GM12878 (cell line): ENCODE measurements around the gene GNG5. TPM values are rescaled to one million over a fixed set of nuclear protein-coding genes. Genes with fewer than 3 reads are reported as not detected.
A peak's percentile ranks its signal among the peaks of the same experiment; 100 is the strongest.

Experiments
- ATAC-seq: fragments of 200-7000 bp; cut with Tn5 transposase; 3 replicates; pipeline ENCODE4 v1.9.1; 2020; ENCODE audit warnings: mild to moderate bottlenecking, moderate library complexity
- BruUV-seq: library from RNA; stranded (reverse); fragments of 400-500 nt; replicated peaks from 2 replicates; lab custom pipeline; 2021; lab: Mats Ljungman, UMichigan
- CTCF ChIA-PET: fragments of 300-600 bp; sonication (Branson Sonifier 250); formaldehyde crosslinking; extraction: SDS; loops from one replicate; lab custom pipeline; 2021; ENCODE audit warnings: inconsistent platforms; lab: Yijun Ruan, JAX
- POLR2A ChIA-PET: fragments of 350-600 bp; formaldehyde crosslinking; extraction: SDS; loops from one replicate; lab custom pipeline; 2021; ENCODE audit warnings: inconsistent platforms; lab: Charles Lee
- RAD21 ChIA-PET: fragments of 300-600 bp; sonication (Branson Sonifier 250); formaldehyde crosslinking; loops from one replicate; lab custom pipeline; 2023; ENCODE audit warnings: antibody characterized with exemption; ENCODE audit not compliant: unreplicated experiment; lab: Charles Lee
- SMC1A ChIA-PET: fragments of 300-600 bp; sonication (Branson Sonifier 250); formaldehyde crosslinking; loops from one replicate; lab custom pipeline; 2023; ENCODE audit not compliant: unreplicated experiment, uncharacterized antibody; lab: Charles Lee
- DNase-seq: peaks from one replicate; pipeline ENCODE4 v3.0.0-alpha.2; 2011; ENCODE audit warnings: low read depth, low spot score
- FAIRE-seq: peaks from 3 replicates; lab custom pipeline; 2011; peaks lifted over from hg19 to GRCh38; lab: Jason Lieb, UNC
- H2AFZ ChIP-seq: 2 replicates; pipeline ENCODE4 v1.6.0; 2011; ENCODE audit warnings: low read depth, low read length, control low read depth; ENCODE audit not compliant: control insufficient read depth
- H3K27ac ChIP-seq: 2 replicates; pipeline ENCODE4 v1.5.1; 2011; ENCODE audit warnings: control low read depth; ENCODE audit not compliant: control insufficient read depth, insufficient read depth
- H3K27me3 ChIP-seq, 2 experiments: replicated peaks in 1 of 2; 2 replicates each; pipeline versions ENCODE4 v1.6.0 to v1.6.1; 2011; ENCODE audit warnings: low read length in 1 of 2; ENCODE audit not compliant: control insufficient read depth in 2 of 2, insufficient read depth in 2 of 2
- H3K36me3 ChIP-seq, 2 experiments: 2 replicates each; pipeline ENCODE4 v1.5.1; 2011; ENCODE audit warnings: low read length in 1 of 2; ENCODE audit not compliant: control insufficient read depth in 2 of 2, insufficient read depth in 2 of 2
- H3K4me1 ChIP-seq: 2 replicates; pipeline ENCODE4 v1.6.1; 2011; ENCODE audit warnings: mild to moderate bottlenecking, low read length, moderate library complexity, mixed read lengths; ENCODE audit not compliant: control insufficient read depth, insufficient read depth
- H3K4me2 ChIP-seq: 2 replicates; pipeline ENCODE4 v1.6.0; 2011; ENCODE audit warnings: control low read depth; ENCODE audit not compliant: control insufficient read depth, insufficient read depth
- H3K4me3 ChIP-seq: fragments of 200-600 bp; sonication (generic); 2 replicates; pipeline ENCODE4 v1.5.1; 2016
- H3K79me2 ChIP-seq: 2 replicates; pipeline ENCODE4 v1.6.0; 2011; ENCODE audit warnings: low read length; ENCODE audit not compliant: control insufficient read depth, insufficient read depth
- H3K9ac ChIP-seq: 2 replicates; pipeline ENCODE4 v1.8.0; 2011; ENCODE audit warnings: low read length, control low read depth, mixed read lengths; ENCODE audit not compliant: control insufficient read depth, insufficient read depth
- H3K9me3 ChIP-seq: replicated peaks from 3 replicates; pipeline ENCODE4 v1.5.1; 2011; ENCODE audit warnings: mild to moderate bottlenecking, low read length; ENCODE audit not compliant: control insufficient read depth, insufficient read depth
- H4K20me1 ChIP-seq: 2 replicates; pipeline ENCODE4 v1.6.0; 2011; ENCODE audit not compliant: control insufficient read depth, insufficient read depth
- CBX5 ChIP-seq: sonication (generic); IDR thresholded peaks from 2 replicates; pipeline ENCODE4 v1.6.1; 2016; ENCODE audit warnings: low read depth, moderate library complexity, mild to moderate bottlenecking, inconsistent platforms
- MYB ChIP-seq: fragments of 150-350 bp; IDR thresholded peaks from 2 replicates; pipeline ENCODE4 v1.6.1; 2014; ENCODE audit warnings: mild to moderate bottlenecking, low read depth, low read length, borderline replicate concordance
- NR2C2 ChIP-seq: IDR thresholded peaks from 2 replicates; pipeline ENCODE4 v1.6.1; 2011; ENCODE audit warnings: borderline replicate concordance, low read depth; ENCODE audit not compliant: control insufficient read depth, insufficient read length
- RFX5 ChIP-seq: IDR thresholded peaks from 2 replicates; pipeline ENCODE4 v1.6.1; 2011; ENCODE audit warnings: low read depth, low read length, improper control_type of control experiment
- RUNX3 ChIP-seq: IDR thresholded peaks from 2 replicates; pipeline ENCODE4 v1.6.1; 2012; ENCODE audit warnings: low read length, inconsistent platforms
- SMAD5 ChIP-seq: IDR thresholded peaks from 2 replicates; pipeline ENCODE4 v1.6.1; 2016; ENCODE audit warnings: antibody characterized with exemption, low read depth
- TCF3 ChIP-seq: IDR thresholded peaks from 2 replicates; pipeline ENCODE4 v1.6.1; 2012; ENCODE audit warnings: low read depth, mild to moderate bottlenecking, low read length, borderline replicate concordance; ENCODE audit not compliant: insufficient read depth
- WGBS: methylation state at CpG from one replicate; pipeline ENCODE4 v1.1.6; 2016; ENCODE audit warnings: low lambda C conversion rate; ENCODE audit not compliant: insufficient replicate concordance, insufficient coverage; ENCODE audit errors: missing lambda C conversion rate; 5-methylcytosine and 5-hydroxymethylcytosine counted together
- in situ Hi-C: fragments of 300-500 bp; cut with MboI; formaldehyde crosslinking; loops from 9 replicates; pipeline ENCODE4 v1.14.3; 2018; ENCODE audit warnings: mixed read lengths
- intact Hi-C: fragments of 100-400 bp; cut with micrococcal nuclease; formaldehyde crosslinking; loops from one replicate; pipeline ENCODE4 v1.14.2; 2022; ENCODE audit not compliant: unreplicated experiment
- polyA plus RNA-seq, 11 experiments: library from polyadenylated mRNA; depleted of rRNA in 4 of 11; unstranded in 6 of 11; stranded (reverse) in 5 of 11; fragments of >200 nt; fragmentation: Nextera tagmentation in 4 of 11; fragmentation: Illumina TruSeq in 1 of 11; extraction: Ambion mirVana in 4 of 11; extraction: Trizol in 1 of 11; gene quantifications; 1 replicate in 1 of 11; 2 replicates in 10 of 11; pipeline versions ENCODE4 v1.2.1 to v1.2.3, GENCODE V29; 2011 to 2016; ENCODE audit warnings: inconsistent platforms in 2 of 11, missing spikeins in 2 of 11, low read depth in 1 of 11
- total RNA-seq, 4 experiments: library from RNA; depleted of rRNA in 3 of 4; stranded (reverse); fragments of >200 nt in 3 of 4; fragmentation: Illumina TruSeq in 1 of 4; extraction: Trizol in 1 of 4; gene quantifications; 2 replicates each; pipeline versions ENCODE4 v1.2.1 to v1.2.3, GENCODE V29; 2013 to 2021
- TF ChIP-seq, protein P1 (sequence below): IDR thresholded peaks from 2 replicates; pipeline ENCODE4 v1.6.1; 2012; ENCODE audit warnings: mild to moderate bottlenecking, low read depth, low read length
- TF ChIP-seq, protein P2 (sequence below): fragments of 450-650 bp; IDR thresholded peaks from 2 replicates; pipeline ENCODE4 v1.6.1; 2017; ENCODE audit warnings: low read depth, mild to moderate bottlenecking, moderate library complexity

GNG5 gene
- total and polyA plus RNA-seq, 10 of the 15 experiments (the other 5 are each of a cell fraction or from before 2014, with no cell fraction given): 69.8 to 613 (median 203) TPM

GRCh38 chr1:84538599-84538998 lies 32.2 kb upstream of the GNG5 start:
- TF ChIP-seq, protein P1, sequence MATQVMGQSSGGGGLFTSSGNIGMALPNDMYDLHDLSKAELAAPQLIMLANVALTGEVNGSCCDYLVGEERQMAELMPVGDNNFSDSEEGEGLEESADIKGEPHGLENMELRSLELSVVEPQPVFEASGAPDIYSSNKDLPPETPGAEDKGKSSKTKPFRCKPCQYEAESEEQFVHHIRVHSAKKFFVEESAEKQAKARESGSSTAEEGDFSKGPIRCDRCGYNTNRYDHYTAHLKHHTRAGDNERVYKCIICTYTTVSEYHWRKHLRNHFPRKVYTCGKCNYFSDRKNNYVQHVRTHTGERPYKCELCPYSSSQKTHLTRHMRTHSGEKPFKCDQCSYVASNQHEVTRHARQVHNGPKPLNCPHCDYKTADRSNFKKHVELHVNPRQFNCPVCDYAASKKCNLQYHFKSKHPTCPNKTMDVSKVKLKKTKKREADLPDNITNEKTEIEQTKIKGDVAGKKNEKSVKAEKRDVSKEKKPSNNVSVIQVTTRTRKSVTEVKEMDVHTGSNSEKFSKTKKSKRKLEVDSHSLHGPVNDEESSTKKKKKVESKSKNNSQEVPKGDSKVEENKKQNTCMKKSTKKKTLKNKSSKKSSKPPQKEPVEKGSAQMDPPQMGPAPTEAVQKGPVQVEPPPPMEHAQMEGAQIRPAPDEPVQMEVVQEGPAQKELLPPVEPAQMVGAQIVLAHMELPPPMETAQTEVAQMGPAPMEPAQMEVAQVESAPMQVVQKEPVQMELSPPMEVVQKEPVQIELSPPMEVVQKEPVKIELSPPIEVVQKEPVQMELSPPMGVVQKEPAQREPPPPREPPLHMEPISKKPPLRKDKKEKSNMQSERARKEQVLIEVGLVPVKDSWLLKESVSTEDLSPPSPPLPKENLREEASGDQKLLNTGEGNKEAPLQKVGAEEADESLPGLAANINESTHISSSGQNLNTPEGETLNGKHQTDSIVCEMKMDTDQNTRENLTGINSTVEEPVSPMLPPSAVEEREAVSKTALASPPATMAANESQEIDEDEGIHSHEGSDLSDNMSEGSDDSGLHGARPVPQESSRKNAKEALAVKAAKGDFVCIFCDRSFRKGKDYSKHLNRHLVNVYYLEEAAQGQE: no peak
- 0 out of 2 replicates have a peak, but pooled peaks have one; percentile 8 for TF ChIP-seq RUNX3
- H2AFZ ChIP-seq: no peak overlapping the region
- no TSS peak for BruUV-seq
- CTCF ChIA-PET: interaction anchor here (1.4 kb wide), 1 partner anchor 96 kb away, joined by 7 read pairs; no protein-coding TSS in a partner anchor
- SMC1A ChIA-PET: interaction anchor here (0.8 kb wide), 1 partner anchor 91 kb away, joined by 3 read pairs; no protein-coding TSS in a partner anchor
- no peaks in the 10 kb centered on the region for H3K27me3 ChIP-seq
- RAD21 ChIA-PET: interaction anchor here (1.1 kb wide), 1 partner anchor 34 kb away, joined by 3 read pairs; no protein-coding TSS in a partner anchor
- no peaks in the 10 kb centered on the region for H3K9me3 ChIP-seq
- ATAC-seq (peak; percentile 91), FAIRE-seq (no peak), DNase-seq (no peak)
- H3K4me2 ChIP-seq: no peak overlapping the region
- H3K79me2 ChIP-seq: no peaks in the 10 kb centered on the region
- H3K9ac ChIP-seq: no peak overlapping the region
- no peak overlapping the region for H3K27ac ChIP-seq
- in situ Hi-C loops (no loop called here), intact Hi-C loops (no loop called here)
- POLR2A ChIA-PET: interaction anchor here (0.6 to 1.2 kb wide), 2 partner anchors 34 to 520 kb away, joined by 3 read pairs; no protein-coding TSS in a partner anchor
- no peaks in the 10 kb centered on the region for H3K4me1 ChIP-seq
- H3K4me3 ChIP-seq: no peak overlapping the region
- H3K36me3 ChIP-seq: peaks cover 0 to 5% of the 10 kb centered on the region in 2 experiments; a peak in 2 of 4 replicates
- no peaks in the 10 kb centered on the region for H4K20me1 ChIP-seq

GRCh38 chr1:84525779-84526178 lies 19.4 kb upstream of the GNG5 start:
- in situ Hi-C loops (no loop called here), intact Hi-C loops (no loop called here)
- ChIA-PET CTCF (no interaction called here), RAD21 (no interaction called here), POLR2A (interaction anchor here (1.2 kb wide), 1 partner anchor 47 kb away, joined by 3 read pairs; the partner anchor contains the start of gene RPF1), SMC1A (interaction anchor here (1.1 to 1.2 kb wide), 2 partner anchors 40 to 77 kb away, joined by 3 read pairs; no protein-coding TSS in a partner anchor)
- FAIRE-seq: peak; percentile 49
- WGBS: 100% methylated on average over 1 of the region's 1 CpG
- Histone ChIP-seq H3K4me3 (no peak overlapping the region), H3K79me2 (no peaks in the 10 kb centered on the region), H3K27me3 (no peaks in the 10 kb centered on the region), H4K20me1 (no peaks in the 10 kb centered on the region), H3K27ac (no peak overlapping the region), H3K36me3 (no peaks in the 10 kb centered on the region), H3K4me2 (no peak overlapping the region), H3K9me3 (peaks cover 3% of the 10 kb centered on the region; the same call in 1 of the 3 replicates), H2AFZ (no peak overlapping the region), H3K9ac (no peak overlapping the region), H3K4me1 (no peaks in the 10 kb centered on the region)
- DNase-seq: no peak
- TF ChIP-seq SMAD5 (no peak), NR2C2 (no peak), RFX5 (no peak), MYB (no peak), TCF3 (no peak), CBX5 (0 out of 2 replicates have a peak, but pooled peaks have one; percentile 29)
- TF ChIP-seq, protein P2, sequence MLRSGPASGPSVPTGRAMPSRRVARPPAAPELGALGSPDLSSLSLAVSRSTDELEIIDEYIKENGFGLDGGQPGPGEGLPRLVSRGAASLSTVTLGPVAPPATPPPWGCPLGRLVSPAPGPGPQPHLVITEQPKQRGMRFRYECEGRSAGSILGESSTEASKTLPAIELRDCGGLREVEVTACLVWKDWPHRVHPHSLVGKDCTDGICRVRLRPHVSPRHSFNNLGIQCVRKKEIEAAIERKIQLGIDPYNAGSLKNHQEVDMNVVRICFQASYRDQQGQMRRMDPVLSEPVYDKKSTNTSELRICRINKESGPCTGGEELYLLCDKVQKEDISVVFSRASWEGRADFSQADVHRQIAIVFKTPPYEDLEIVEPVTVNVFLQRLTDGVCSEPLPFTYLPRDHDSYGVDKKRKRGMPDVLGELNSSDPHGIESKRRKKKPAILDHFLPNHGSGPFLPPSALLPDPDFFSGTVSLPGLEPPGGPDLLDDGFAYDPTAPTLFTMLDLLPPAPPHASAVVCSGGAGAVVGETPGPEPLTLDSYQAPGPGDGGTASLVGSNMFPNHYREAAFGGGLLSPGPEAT: no peak
- BruUV-seq: no TSS peak
- no peak for ATAC-seq
